Omental fat pad (tissue), 4 donors: ENCODE measurements around the gene NOS3. TPM values are rescaled to one million over a fixed set of nuclear protein-coding genes. Genes with fewer than 3 reads are reported as not detected.

Source experiments
- ATAC-seq: fragments of 150-250 bp; one replicate; pipeline ENCODE4 v1.9.1; 2016; ENCODE audit warnings: mild to moderate bottlenecking, moderate library complexity; ENCODE audit not compliant: low FRiP score
- DNase-seq: peaks from one replicate; pipeline ENCODE4 v3.0.0-alpha.2; 2019; ENCODE audit warnings: low spot score
- total RNA-seq, 4 donors: library from RNA; depleted of rRNA; stranded (reverse); fragments of >200 nt; gene quantifications; one replicate each; pipeline ENCODE4 v1.1.0, GENCODE V29; 2016
- TF ChIP-seq, protein P1 (sequence below), 3 donors: fragments of 450-650 bp; IDR thresholded peaks; one replicate each; pipeline ENCODE4 v1.5.1; 2016 to 2017; ENCODE audit warnings: antibody characterized with exemption in 3 of 3, mild to moderate bottlenecking in 3 of 3, moderate library complexity in 2 of 3

NOS3 gene
- total RNA-seq, 4 donors from 2014 or later: 11.2 to 75.3 (median 25.2) TPM

GRCh38 chr7:150967349-150967748 lies 23.5 kb upstream of the NOS3 start:
- DNase-seq: no peak
- TF ChIP-seq, protein P1, sequence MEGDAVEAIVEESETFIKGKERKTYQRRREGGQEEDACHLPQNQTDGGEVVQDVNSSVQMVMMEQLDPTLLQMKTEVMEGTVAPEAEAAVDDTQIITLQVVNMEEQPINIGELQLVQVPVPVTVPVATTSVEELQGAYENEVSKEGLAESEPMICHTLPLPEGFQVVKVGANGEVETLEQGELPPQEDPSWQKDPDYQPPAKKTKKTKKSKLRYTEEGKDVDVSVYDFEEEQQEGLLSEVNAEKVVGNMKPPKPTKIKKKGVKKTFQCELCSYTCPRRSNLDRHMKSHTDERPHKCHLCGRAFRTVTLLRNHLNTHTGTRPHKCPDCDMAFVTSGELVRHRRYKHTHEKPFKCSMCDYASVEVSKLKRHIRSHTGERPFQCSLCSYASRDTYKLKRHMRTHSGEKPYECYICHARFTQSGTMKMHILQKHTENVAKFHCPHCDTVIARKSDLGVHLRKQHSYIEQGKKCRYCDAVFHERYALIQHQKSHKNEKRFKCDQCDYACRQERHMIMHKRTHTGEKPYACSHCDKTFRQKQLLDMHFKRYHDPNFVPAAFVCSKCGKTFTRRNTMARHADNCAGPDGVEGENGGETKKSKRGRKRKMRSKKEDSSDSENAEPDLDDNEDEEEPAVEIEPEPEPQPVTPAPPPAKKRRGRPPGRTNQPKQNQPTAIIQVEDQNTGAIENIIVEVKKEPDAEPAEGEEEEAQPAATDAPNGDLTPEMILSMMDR (IDR thresholded peaks at IDR 0.05): no peak
- no peak for ATAC-seq

- TF ChIP-seq, protein P1 (IDR thresholded peaks at IDR 0.05): no peak
- ATAC-seq (no peak), DNase-seq (no peak)
Measured at GRCh38 chr7:150968056-150968733, 22.6 kb upstream of the NOS3 start.

GRCh38 chr7:150968734-150969372 lies 22.0 kb upstream of the NOS3 start:
- TF ChIP-seq, protein P1 (IDR thresholded peaks at IDR 0.05): no peak
- no peak for DNase-seq
- no peak for ATAC-seq

- TF ChIP-seq, protein P1 (IDR thresholded peaks at IDR 0.05): no peak
- ATAC-seq (no peak), DNase-seq (no peak)
Measured at GRCh38 chr7:150969475-150969874, 21.3 kb upstream of the NOS3 start.

GRCh38 chr7:150970424-150970823 lies 20.4 kb upstream of the NOS3 start:
- DNase-seq: no peak
- TF ChIP-seq, protein P1 (IDR thresholded peaks at IDR 0.05): no peak
- ATAC-seq: no peak

DNA sequence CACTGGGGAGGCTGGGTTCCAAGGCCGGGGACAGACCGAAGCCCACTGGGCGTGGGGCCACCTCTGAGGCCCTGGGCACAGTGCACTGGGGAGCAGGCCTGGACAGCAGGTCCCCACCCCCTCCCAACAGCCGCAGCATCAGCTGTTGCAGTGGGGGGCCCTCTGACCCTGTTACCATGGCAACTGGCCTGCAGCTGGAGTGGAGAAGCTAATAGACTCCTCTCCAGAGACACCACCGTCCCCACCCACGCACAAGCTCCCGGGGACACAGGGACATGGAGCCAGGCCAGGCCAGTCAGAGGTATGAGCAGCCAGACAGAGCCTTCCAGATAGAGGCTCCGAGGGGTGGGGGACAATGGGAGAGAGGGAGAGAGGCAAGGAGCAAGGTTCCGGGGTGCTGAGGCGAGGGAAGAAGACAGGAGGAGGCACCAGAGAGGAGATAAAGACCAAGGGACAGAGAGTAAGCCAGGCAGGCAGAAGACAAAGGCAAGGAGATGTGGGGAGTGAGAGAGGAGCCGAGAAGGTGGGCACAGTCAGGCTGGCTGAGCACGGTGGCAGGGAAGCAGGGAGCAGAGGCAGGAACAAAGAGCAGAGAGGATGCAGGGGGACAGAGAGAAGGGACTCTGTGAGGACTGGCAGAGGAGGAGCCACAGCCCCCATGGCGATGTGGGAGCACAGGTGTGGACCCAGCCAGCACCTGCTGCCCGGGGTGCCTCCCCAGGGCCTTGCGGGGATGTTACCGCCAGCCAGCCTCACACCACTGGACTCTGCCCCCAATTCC lies 19.4 kb upstream of the NOS3 start:
- ATAC-seq (no peak), DNase-seq (no peak)
- TF ChIP-seq, protein P1 (IDR thresholded peaks at IDR 0.05): no peak
